GM13977 (cell line): Measurements from ENCODE around the gene PLXNB3.

ENCODE experiments used
- DNase-seq: peaks from one replicate; pipeline ENCODE4 v3.0.0; 2012; ENCODE audit warnings: low spot score
- CTCF ChIP-seq: IDR thresholded peaks from 2 replicates; pipeline ENCODE4 v1.5.1; 2012; ENCODE audit warnings: mild to moderate bottlenecking, control low read depth; ENCODE audit not compliant: insufficient read depth; ENCODE audit errors: extremely low read depth, missing control alignments
- in situ Hi-C: fragments of 300-500 bp; cut with MboI; formaldehyde crosslinking; loops from one replicate; pipeline ENCODE4 v1.12.0; 2022; ENCODE audit warnings: low sequenced_read_pairs, low pct_unique_long_range_greater_than_20kb, mixed read lengths, inconsistent platforms; ENCODE audit not compliant: unreplicated experiment

Gene PLXNB3

GRCh38 chrX:153782871-153783270 is 18.8 kb downstream of the PLXNB3 start:
- no peak for TF ChIP-seq CTCF
- in situ Hi-C loops, result no loop called here
- DNase-seq, result no peak

GRCh38 chrX:153783378-153784013 is 19.4 kb downstream of the PLXNB3 start:
- DNase-seq, result no peak
- TF ChIP-seq CTCF, result no peak
- in situ Hi-C loops, result no loop called here

DNA sequence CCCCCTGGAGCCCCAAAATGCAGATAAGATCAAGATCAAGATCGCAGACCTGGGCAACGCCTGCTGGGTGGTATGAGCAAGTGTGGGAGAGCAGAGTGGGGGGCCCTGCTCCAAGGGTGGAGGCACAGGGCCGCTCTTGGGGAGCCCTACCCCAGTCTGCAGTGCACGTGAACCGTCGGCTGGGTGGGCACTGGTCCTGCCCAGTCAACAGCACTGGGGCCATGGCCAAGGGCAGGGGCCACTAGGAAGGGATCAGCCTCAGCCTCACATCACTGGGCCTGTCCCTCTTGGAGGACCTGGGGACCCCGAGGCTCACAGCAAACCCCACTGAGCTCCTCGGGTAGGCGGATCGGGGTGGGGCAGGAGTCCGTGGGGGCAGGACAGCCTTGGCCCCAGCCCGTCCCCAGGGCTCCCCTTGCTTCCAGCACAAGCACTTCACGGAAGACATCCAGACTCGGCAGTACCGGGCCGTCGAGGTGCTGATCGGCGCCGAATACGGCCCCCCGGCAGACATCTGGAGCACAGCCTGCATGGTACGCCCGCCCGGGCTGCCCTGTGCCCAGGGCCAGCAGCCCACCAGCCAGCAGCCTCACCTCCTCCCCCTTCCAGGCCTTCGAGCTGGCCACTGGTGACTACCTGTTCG is 20.4 kb downstream of the PLXNB3 start:
- in situ Hi-C loops, result no loop called here
- TF ChIP-seq CTCF, result no peak

DNA sequence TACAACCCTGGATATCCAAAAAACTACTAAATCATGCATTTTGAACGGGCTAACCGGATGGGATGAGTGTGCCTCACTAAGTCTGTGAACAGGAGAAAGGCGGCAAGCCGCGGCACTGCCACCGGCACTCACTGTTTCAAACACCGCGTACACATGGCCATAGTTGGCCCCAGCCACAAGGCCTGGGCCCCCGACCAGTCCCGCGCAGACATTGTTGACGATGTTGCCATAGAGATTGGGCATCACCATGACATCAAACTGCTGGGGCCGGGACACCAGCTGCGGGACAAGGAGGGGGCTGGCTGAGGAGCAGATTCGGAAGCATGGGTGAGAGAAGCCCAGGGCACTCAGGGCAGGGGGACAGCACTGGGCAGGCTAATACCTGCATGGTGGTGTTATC is 22.6 kb downstream of the PLXNB3 start:
- no peak for TF ChIP-seq CTCF
- in situ Hi-C loops, result no loop called here
- no peak for DNase-seq

More for the DNA sequence above, 20.4 kb downstream of the PLXNB3 start:
- no peak for DNase-seq

GRCh38 chrX:153789654-153790053 is 25.6 kb downstream of the PLXNB3 start:
- no peak for DNase-seq
- in situ Hi-C loops, result no loop called here

More at GRCh38 chrX:153789654-153790053, 25.6 kb downstream of the PLXNB3 start:
- no peak for TF ChIP-seq CTCF
